HG03280 (cell line): ENCODE measurements around the gene SRGN.
"Not testable (repeated sequence)": the region's sequence is repeated elsewhere in the genome, so short reads cannot be mapped to it uniquely, and the experiment has no call there.

Source experiments
- ATAC-seq: cut with Tn5 transposase; IDR thresholded peaks from one replicate; pipeline ENCODE4 v1.9.1; 2021; ENCODE audit warnings: mild to moderate bottlenecking, moderate library complexity; ENCODE audit not compliant: unreplicated experiment

Gene SRGN

DNA sequence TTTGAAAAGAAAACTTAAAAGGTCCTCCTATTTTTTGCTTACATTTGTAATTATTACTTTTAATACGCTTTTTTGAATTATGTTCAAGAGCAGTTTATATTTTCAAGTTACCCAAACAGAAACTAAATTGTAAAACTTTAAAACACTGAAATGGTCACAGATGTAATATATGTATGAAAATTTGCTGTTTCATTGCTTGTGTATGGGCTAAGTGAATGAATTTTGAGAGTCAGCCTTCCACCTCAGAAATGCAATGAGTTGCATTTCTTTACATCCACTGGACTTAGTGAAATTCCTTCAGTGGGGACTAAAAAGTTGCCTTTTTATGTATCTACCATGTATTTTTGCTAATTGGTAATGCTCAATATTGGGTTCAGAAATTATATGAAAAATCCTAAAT is 37.7 kb downstream of the SRGN start:
- ATAC-seq: no peak

DNA sequence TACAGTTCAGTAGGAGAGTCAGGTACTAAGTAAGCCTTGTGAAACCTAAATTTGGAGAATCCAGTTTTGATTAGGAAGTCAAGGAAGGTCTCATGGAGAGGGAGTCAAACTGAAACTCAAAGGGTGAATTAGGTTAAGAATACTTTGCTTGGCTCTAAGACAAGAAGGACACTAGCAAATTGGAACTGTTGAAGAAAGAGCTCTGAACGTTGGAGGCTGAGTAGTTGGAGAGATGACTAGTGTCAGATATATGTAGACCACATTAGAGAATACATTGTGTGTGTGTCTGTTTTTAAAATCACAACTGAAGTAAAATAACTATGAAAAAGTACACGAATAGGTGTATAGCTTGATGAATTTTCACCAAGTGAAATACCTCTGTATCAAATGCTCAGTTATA is 42.3 kb downstream of the SRGN start:
- no peak for ATAC-seq

DNA sequence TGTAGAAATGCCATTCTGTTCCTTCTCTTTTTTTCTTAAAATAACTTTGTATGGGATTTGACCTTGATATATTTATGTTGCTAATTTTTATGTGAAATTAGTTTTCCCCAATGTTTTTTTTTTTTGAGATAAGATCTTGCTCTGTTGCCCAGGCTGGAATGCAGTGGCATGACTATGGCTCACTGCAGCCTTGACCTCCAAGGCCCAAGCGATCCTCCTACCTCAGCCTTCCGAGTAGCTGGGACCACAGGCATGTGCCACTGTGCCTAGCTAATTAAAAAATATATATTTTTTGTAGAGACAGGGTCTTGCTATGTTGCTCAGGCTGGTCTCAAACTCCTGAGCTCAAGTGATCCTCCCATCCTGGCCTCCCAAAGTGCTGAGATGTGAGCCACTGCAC is 52.1 kb downstream of the SRGN start:
- no peak for ATAC-seq

DNA sequence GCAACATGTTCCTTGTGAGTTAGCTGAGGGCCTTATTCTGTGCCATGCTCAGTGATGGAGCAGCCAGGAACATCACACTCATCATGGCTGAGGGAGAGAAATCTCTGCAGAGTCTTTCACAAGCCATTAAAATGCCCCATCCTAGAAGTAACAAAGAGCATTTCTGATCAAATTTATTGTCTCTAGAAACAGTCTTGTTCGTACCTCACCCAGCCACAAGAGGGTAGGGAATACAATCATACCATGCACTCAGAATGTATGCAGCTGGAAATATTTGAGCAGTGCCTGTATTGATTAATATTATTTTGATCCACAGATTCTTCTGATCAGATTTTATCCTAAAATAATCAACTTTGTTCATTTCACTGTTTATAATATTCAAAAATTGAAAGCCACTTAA is 53.4 kb downstream of the SRGN start:
- ATAC-seq: no peak

DNA sequence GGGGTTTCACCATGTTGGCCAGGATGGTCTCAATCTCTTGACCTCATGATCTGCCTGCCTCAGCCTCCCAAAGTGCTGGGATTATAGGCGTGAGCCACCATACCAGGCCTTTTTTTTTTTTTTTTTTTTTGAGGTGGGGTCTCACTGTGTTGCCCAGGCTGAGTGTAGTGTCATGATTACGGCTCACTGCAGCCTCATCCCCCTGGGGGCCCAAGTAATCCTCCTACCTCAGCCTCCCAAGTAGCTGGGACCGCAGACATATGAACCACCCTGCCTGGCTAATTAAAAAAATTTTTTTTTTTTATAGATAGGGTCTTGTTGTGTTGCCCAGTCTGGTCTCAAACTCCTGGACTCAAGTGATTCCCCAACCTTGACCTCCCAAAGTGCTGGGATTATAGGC is 54.2 kb downstream of the SRGN start:
- ATAC-seq: not testable (repeated sequence)

DNA sequence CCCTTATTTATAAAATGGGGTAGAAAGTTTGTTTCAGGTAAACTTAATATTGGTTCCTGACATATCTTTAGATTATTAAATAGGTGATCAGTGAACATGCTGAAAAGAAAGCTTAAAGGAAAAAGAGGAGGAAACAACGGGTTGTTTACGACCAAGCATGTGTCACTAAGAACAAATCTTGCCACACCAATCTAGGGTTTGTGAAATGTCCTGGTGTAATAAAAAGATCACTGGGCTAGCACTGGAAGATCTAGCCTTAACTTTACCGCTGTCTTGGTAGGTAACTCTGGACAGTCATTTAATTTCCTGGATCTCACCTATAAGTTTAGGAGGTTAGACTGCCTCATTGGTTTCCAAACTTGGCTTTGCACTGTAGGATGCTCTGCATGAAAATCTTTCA is 55.1 kb downstream of the SRGN start:
- ATAC-seq: no peak

DNA sequence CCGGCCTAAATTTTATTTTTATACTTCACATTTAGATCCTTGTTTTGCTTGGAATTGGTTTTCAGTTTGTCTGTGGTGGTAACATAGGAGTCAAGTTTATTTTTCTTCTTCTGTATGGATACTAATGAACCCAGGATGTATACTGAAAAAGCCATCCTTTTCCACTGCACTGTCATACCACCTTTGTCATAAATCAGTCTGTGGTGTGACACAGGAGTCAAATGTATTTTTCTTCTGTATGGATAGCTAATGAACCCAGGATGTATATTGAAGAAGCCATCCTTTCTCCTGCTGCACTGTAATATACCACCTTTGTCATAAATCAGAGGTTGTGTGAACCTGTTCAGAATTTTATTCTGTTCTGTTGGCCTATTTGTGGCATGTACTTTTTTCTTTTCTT is 57.4 kb downstream of the SRGN start:
- ATAC-seq: no peak

DNA sequence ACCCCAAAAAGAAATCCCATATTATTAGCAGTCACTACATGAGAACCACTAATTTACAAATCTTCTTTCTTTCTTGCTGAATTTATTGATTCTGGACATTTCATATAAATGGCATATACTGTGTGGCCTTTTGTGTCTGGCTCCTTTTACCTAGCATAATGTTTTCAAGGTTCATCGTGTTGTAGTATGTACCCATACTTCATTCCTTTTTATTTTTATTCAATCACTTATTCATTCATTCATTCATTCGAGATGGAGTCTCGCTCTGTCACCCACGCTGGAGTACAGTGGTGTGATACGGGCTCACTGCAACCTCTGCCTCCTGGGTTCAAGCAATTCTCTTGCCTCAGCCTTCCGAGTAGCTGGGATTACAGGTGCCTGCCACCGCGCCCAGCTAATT is 58.0 kb downstream of the SRGN start:
- ATAC-seq: no peak

DNA sequence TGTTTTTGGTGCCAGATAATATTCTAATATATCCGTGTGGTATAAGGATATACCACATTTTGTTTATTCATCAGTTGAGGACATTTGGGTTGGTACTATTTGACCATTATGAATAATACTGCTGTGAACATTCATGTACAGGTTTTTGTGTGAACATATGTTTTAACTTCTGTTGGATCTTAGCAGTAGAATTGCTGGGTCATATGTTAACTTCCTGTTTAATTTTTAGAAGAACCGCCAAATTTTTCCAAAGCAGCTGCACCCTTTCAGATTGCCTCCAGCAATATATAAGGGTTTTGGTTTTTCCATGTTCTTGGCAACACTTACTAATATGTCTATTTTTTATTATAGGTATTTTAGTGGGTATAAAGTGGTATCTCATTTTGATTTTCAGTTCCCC is 58.9 kb downstream of the SRGN start:
- ATAC-seq: no peak

DNA sequence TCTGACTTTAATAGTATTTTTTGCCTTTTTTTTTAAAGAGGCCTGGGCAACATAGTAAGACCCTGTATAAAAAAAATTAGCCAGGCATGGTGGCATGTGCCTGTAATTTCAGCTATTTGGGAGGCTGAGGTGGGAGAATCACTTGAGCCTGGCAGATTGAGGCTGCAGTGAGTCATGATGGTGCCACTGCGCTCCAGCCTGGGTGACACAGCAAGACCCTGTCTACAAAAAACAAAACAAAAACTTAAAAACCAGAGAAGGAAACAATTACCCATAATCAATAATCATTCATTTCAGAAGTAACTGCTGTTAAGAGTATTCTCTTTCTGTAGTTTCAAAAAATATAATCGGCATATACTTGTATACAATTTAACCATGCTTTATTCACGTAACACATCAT is 64.1 kb downstream of the SRGN start:
- no peak for ATAC-seq

DNA sequence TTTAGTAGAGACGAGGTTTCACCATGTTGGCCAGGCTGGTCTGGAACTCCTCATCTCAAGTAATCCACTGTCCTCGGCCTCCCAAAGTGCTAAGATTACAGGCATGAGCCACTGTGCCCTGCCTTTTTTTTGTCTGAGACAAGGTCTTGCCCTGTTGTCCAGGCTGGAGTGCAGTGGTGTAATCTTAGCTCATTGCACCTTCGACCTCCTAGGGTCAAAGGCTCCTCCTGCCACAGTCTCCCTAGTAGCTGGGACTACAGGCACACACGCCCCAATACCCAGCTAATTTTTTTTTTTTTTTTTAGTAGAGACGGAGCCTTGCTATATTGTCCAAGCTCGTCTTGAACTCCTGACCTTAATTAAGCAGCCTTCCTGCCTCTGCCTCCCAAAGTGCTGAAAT is 65.3 kb downstream of the SRGN start:
- no peak for ATAC-seq
